Neural progenitor cell (in vitro differentiated cells): ENCODE measurements around the gene DCDC1. TPM values are rescaled to one million over a fixed set of nuclear protein-coding genes. Genes with fewer than 3 reads are reported as not detected.
A peak's percentile ranks its signal among the peaks of the same experiment; 100 is the strongest.

Experiments
- DNase-seq: peaks from one replicate; pipeline ENCODE4 v3.0.0-alpha.2; 2016; ENCODE audit warnings: low spot score
- H2AFZ ChIP-seq: fragments of 200-600 bp; sonication (generic); replicated peaks from 2 replicates; pipeline ENCODE4 v1.6.1; 2016; ENCODE audit warnings: antibody characterized with exemption
- H3F3A ChIP-seq: fragments of 200-600 bp; sonication (generic); 2 replicates; pipeline ENCODE4 v1.6.1; 2016; ENCODE audit warnings: antibody characterized with exemption, low read depth
- H3K27ac ChIP-seq: fragments of 200-600 bp; sonication (generic); 2 replicates; pipeline ENCODE4 v1.5.1; 2016; ENCODE audit warnings: mild to moderate bottlenecking
- H3K27me3 ChIP-seq: fragments of 200-600 bp; sonication (generic); 2 replicates; pipeline ENCODE4 v1.6.1; 2016; ENCODE audit warnings: mild to moderate bottlenecking, moderate library complexity
- H3K36me3 ChIP-seq: fragments of 200-600 bp; sonication (generic); 2 replicates; pipeline ENCODE4 v1.5.1; 2016
- H3K4me1 ChIP-seq: fragments of 200-600 bp; sonication (generic); 2 replicates; pipeline ENCODE4 v1.6.1; 2016; ENCODE audit warnings: mixed run types
- H3K4me2 ChIP-seq: fragments of 200-600 bp; sonication (generic); 2 replicates; pipeline ENCODE4 v1.6.1; 2016
- H3K4me3 ChIP-seq: fragments of 200-600 bp; sonication (generic); 2 replicates; pipeline ENCODE4 v1.5.1; 2016
- H3K79me2 ChIP-seq: fragments of 200-600 bp; sonication (generic); 2 replicates; pipeline ENCODE4 v1.6.1; 2016; ENCODE audit warnings: low read depth
- H3K9ac ChIP-seq: fragments of 200-600 bp; sonication (generic); 2 replicates; pipeline ENCODE4 v1.6.1; 2016
- H3K9me3 ChIP-seq: fragments of 200-600 bp; sonication (generic); 2 replicates; pipeline ENCODE4 v1.5.1; 2016; ENCODE audit warnings: low read depth
- H4K20me1 ChIP-seq: fragments of 200-600 bp; sonication (generic); 2 replicates; pipeline ENCODE4 v1.6.1; 2016; ENCODE audit warnings: low read depth
- H3K27ac Mint-ChIP-seq: 3 replicates; pipeline ENCODE4 v1.8.0; 2021; ENCODE audit warnings: mixed read lengths
- H3K27me3 Mint-ChIP-seq: 2 replicates; pipeline ENCODE4 v1.8.0; 2022; ENCODE audit warnings: low read depth, mild to moderate bottlenecking, inconsistent platforms, moderate library complexity, mixed read lengths; ENCODE audit not compliant: insufficient read depth
- H3K36me3 Mint-ChIP-seq: 3 replicates; pipeline ENCODE4 v1.8.0; 2021; ENCODE audit warnings: mixed read lengths
- H3K4me1 Mint-ChIP-seq: 3 replicates; pipeline ENCODE4 v1.8.0; 2021; ENCODE audit warnings: mixed read lengths
- H3K4me3 Mint-ChIP-seq: 3 replicates; pipeline ENCODE4 v1.8.0; 2021; ENCODE audit warnings: mild to moderate bottlenecking, moderate library complexity, mixed read lengths
- H3K9me3 Mint-ChIP-seq: 3 replicates; pipeline ENCODE4 v1.8.0; 2020; ENCODE audit warnings: mixed read lengths
- CTCF ChIP-seq: fragments of 200-600 bp; sonication (generic); IDR thresholded peaks from 2 replicates; pipeline ENCODE4 v1.5.1; 2017; ENCODE audit warnings: antibody characterized with exemption, mild to moderate bottlenecking
- EZH2 ChIP-seq: fragments of 200-600 bp; sonication (generic); IDR thresholded peaks from 2 replicates; pipeline ENCODE4 v1.6.1; 2017; ENCODE audit warnings: antibody characterized with exemption, mild to moderate bottlenecking, moderate library complexity
- EZH2phosphoT487 ChIP-seq: fragments of 200-600 bp; sonication (generic); IDR thresholded peaks from 2 replicates; pipeline ENCODE4 v1.6.1; 2017; ENCODE audit warnings: antibody characterized with exemption
- total RNA-seq: library from RNA; depleted of rRNA; stranded (reverse); fragments of >200 nt; gene quantifications from 2 replicates; pipeline ENCODE4 v1.2.3, GENCODE V29; 2015; ENCODE audit warnings: low replicate concordance

DCDC1 gene
- total RNA-seq, 1 donor from 2014 or later = 5.0 TPM

DNA sequence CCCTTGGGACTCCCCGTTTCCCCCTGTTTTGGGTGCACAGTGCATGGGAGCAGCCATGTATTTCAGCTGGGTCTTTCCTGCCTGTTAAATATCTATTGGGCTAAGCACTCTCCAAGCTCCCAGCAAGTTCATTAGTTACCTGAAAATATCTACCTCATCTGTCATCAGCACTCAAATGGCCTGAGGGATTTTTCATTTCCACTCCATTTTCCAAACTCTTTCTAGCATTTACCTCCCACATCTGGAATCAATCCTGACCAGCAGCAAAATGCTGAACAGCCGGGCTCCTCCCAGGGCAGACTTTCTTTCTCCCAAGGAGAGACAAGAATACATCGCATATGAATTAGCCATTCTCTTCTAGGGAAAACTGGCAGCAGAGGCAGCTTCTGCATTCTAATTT, 509.9 kb downstream of the DCDC1 start:
- Mint-ChIP-seq H3K36me3 (no peaks in the 10 kb centered on the region), H3K4me3 (no peak overlapping the region), H3K9me3 (no peaks in the 10 kb centered on the region), H3K27ac (no peak overlapping the region), H3K4me1 (peaks cover 36% of the 10 kb centered on the region), H3K27me3 (no peaks in the 10 kb centered on the region)
- Histone ChIP-seq H2AFZ (peak overlapping the region; percentile 18), H3K4me1 (peaks cover 37% of the 10 kb centered on the region), H3K9me3 (no peaks in the 10 kb centered on the region), H3K79me2 (no peaks in the 10 kb centered on the region), H3F3A (peaks cover 33% of the 10 kb centered on the region), H3K27ac (no peak overlapping the region), H4K20me1 (no peaks in the 10 kb centered on the region), H3K27me3 (no peaks in the 10 kb centered on the region), H3K9ac (no peak overlapping the region), H3K4me2 (no peak overlapping the region), H3K4me3 (no peak overlapping the region), H3K36me3 (no peaks in the 10 kb centered on the region)
- TF ChIP-seq CTCF (no peak), EZH2 (no peak)
- DNase-seq = no peak

GRCh38 chr11:30855383-30856006, 514.0 kb downstream of the DCDC1 start:
- Histone ChIP-seq H3K36me3 (no peaks in the 10 kb centered on the region), H3K27ac (no peak overlapping the region), H3K4me1 (peaks cover 23% of the 10 kb centered on the region), H3K4me3 (no peak overlapping the region), H2AFZ (no peak overlapping the region), H4K20me1 (no peaks in the 10 kb centered on the region), H3K27me3 (no peaks in the 10 kb centered on the region), H3K9me3 (no peaks in the 10 kb centered on the region), H3K4me2 (no peak overlapping the region), H3K79me2 (no peaks in the 10 kb centered on the region), H3K9ac (no peak overlapping the region), H3F3A (peaks cover 2% of the 10 kb centered on the region)
- Mint-ChIP-seq H3K36me3 (no peaks in the 10 kb centered on the region), H3K4me1 (peaks cover 11% of the 10 kb centered on the region), H3K9me3 (no peaks in the 10 kb centered on the region), H3K4me3 (no peak overlapping the region), H3K27ac (no peak overlapping the region), H3K27me3 (peaks cover 2% of the 10 kb centered on the region)
- DNase-seq = no peak
- no peak for TF ChIP-seq EZH2
- peak; percentile 44 for TF ChIP-seq CTCF

DNA sequence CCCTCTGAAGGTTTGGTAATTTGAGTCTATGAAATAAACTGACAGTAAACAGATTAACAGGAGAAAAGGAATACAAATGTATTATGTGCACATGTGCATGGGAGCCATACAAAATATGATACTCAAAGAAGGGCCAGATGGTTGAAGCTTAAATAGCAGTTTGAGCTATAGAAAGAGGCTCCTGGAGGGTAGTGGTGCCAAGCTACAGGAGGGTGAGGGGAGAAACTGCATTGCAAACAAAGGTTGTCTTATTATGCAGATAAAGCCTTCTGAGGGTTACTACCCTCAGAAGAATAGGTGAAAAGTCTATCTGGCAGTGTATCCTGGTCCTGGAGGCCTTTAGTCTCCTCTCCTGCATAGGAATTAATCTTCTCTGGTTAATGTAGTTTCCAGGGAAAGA, 516.1 kb downstream of the DCDC1 start:
- Histone ChIP-seq H3K9me3 (no peaks in the 10 kb centered on the region), H3K27ac (no peak overlapping the region), H3K4me1 (peaks cover 10% of the 10 kb centered on the region), H4K20me1 (no peaks in the 10 kb centered on the region), H3F3A (no peaks in the 10 kb centered on the region), H2AFZ (peak overlapping the region; percentile 68), H3K4me2 (no peak overlapping the region), H3K4me3 (no peak overlapping the region), H3K27me3 (no peaks in the 10 kb centered on the region), H3K79me2 (no peaks in the 10 kb centered on the region), H3K36me3 (no peaks in the 10 kb centered on the region), H3K9ac (no peak overlapping the region)
- Mint-ChIP-seq H3K4me3 (no peak overlapping the region), H3K9me3 (peaks cover 3% of the 10 kb centered on the region), H3K27ac (no peak overlapping the region), H3K27me3 (peaks cover 6% of the 10 kb centered on the region), H3K36me3 (no peaks in the 10 kb centered on the region), H3K4me1 (peaks cover 3% of the 10 kb centered on the region)
- DNase-seq = no peak
- TF ChIP-seq EZH2phosphoT487 = no peak
- TF ChIP-seq EZH2 = no peak
- TF ChIP-seq CTCF = no peak
